GM21526 (cell line): ENCODE measurements around the gene CADM2.
"Not testable (repeated sequence)": the region's sequence is repeated elsewhere in the genome, so short reads cannot be mapped to it uniquely, and the experiment has no call there.

Source experiments
- ATAC-seq: cut with Tn5 transposase; IDR thresholded peaks from one replicate; pipeline ENCODE4 v1.9.1; 2021; ENCODE audit warnings: moderate library complexity; ENCODE audit not compliant: unreplicated experiment, low FRiP score

Gene CADM2

GRCh38 chr3:85433319-85433718, 474.5 kb downstream of the CADM2 start:
- no peak for ATAC-seq

DNA sequence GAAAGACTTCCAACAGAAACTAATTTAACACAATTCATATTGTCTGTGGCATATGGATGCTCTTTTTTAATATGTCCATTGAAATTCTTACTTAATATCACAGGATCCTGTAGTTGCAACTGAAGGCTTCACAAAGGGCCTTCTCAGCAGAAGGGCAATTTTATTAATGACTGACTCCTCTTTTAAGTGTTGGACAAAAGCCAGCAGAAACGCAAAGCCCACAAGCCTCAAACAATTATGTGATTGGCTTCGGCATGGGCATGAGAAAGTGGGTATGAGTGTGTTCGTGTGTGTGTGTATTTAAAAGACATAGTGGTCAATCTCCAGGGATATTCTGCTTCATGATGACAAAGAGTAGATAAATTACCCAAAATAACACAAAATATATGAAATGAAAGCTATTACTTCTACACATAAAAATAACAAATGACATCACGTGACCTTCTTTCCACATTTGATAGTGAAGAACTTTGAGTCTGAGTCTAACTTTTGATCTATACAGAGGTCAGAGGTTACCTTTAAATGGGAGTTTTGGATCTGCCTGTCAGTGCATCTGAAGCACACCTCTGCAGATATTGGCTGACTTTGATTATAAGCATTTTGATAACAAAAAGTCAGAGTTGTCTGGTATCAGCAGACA, 496.9 kb downstream of the CADM2 start:
- no peak for ATAC-seq

- ATAC-seq = no peak
These were observed 515.5 kb downstream of the CADM2 start for GRCh38 chr3:85474241-85474640.

GRCh38 chr3:85475346-85475745, 516.6 kb downstream of the CADM2 start:
- no peak for ATAC-seq

DNA sequence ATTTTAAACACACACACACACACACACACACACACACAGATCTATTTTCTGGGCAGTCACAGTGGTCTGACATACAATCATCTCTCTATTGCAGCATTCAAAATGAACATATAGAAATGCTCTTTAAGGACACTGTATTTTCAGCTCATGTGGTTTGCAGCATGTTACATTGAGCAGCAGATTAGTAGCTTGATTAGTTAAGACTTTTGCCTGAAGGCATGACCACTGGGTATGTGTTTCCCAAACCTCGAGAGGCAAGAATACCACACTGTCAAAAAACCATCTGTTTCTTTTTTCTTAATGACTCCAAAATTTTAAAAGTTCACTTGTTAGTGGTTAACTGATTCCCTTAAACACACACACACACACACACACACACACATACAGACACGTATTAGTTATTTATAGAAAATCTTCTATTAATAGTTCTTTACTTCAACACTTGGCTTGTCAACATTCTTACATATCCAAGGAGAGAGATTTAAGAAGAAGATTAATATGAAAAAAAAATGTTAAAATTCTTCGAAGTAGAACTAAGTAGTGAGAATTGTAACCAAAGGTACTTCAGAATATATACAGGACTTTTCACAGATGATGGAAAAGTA, 518.2 kb downstream of the CADM2 start:
- no peak for ATAC-seq

- no peak for ATAC-seq
These were observed 522.8 kb downstream of the CADM2 start for GRCh38 chr3:85481411-85482212.

DNA sequence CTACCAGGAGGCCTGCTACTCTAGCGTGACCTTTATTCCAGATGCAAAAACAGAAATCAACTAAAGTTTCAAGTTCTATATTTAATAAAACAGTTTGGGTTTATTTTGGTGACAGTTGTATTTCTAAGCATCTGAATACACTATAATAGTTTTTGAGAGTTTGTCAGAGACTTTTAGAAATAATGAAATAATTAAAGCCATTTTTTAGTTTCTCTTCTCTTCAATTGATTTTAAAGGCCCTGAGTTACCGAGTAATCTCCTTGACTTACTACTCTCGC, 523.4 kb downstream of the CADM2 start:
- ATAC-seq = no peak

- no peak for ATAC-seq
These were observed 525.2 kb downstream of the CADM2 start for GRCh38 chr3:85483986-85484385.

DNA sequence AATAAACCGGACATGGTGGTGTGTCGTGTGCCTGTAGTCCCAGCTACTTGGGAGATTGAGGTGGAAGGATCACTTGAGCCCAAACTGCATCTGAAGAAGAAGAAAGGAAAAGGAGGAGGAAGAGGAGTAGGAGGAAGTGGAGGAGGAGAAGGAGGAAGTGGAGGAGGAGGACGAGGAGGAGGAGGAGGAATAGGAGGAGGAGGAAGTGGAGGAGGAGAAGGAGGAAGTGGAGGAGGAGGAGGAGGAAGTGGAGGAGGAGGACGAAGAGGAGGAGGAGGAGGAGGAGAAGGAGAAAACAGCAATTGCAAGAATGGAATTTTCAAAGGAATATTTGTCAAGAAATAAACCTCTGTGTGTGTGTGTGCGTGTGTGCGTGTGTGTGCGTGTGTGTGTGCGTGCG, 528.6 kb downstream of the CADM2 start:
- ATAC-seq = no peak

DNA sequence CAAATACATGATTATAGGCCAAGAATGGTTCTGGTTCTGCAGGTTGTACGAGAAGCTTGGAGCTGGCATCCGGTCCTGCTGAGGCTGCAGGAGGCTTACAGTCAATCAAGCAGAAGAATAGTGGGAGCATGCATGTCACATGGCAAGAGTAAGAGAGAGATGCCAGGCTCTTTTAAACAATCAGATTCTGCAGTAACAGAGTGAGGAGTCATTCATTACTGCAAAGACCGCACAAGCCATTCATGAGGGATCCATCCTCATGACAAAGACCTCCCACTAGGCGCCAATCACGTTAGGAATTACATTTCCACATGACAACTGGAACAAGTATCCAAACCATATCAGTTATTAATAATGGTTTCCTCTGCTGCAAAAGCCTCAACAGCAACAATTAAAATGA, 536.8 kb downstream of the CADM2 start:
- no peak for ATAC-seq

DNA sequence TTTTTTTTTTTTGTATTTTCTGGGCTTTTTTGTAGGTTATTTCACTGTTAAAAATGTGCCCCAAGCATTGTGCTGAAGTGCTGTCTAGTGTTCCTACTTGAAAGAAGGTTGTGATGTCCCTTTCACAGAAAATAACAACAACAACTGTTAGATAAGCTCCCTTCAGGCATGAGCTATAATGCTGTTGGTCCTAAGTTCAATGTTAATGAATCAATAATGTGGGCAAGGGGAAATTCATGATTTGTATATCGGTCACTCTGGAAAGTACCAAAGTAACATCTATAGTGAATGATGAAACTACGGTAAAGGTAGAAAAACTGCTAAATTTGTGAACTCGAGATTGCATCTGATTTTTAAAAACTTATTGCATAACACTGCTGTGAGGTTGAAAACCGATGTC, 539.4 kb downstream of the CADM2 start:
- ATAC-seq = no peak

DNA sequence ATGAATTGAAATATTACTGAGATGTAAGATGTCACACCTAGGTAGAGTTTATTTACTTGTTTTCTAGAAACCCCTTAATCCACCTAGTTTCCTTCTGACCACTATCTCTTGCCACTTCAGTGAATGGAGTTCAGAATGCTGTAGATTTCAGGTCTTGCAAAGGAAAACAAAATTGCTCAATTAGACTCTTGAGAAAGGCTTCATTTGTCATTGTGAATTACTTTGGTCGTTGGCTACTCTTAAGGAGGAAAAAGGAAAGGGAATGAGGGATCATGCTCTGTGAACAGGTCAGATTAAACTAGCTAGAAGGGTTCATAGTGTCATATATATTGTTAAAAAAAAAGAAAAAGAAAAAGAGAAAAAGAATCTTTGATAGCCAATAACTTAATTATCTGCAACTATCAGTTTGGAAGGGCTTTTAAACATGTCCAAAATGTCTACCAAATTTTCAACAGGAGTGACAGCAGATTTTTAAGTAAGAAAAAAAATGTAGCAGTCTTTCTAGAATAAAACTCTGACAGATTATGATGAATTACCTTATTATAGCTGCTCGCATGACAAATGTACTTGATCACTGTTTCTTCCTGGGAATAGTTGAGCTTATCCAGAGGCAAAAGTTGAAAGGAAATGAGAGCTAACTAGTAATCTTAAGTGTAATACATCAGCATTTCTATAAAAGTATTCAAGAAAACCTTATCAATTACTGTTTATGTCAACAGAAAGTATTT, 543.5 kb downstream of the CADM2 start:
- ATAC-seq = no peak

DNA sequence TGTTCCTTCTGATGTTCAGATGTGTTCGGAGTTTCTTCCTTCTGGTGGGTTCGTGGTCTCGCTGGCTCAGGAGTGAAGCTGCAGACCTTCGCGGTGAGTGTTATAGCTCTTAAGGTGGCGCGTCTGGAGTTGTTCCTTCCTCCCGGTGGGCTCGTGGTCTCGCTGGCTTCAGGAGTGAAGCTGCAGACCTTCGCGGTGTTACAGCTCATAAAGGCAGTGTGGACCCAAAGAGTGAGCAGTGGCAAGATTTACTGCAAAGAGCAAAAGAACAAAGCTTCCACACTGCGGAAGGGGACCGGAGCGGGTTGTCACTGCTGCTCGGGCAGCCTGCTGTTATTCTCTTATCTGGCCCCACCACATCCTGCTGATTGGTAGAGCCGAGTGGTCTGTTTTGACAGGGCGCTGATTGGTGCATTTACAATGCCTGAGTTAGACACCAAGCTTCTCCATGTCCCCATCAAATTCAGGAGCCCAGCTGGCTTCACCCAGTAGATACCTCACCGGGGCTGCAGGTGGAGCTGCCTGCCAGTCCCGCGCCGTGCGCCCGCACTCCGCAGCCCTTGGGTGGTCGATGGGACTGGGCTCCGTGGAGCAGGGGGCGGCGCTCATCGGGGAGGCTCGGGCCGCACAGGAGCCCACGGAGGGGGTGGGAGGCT, 545.5 kb downstream of the CADM2 start:
- not testable (repeated sequence) for ATAC-seq

DNA sequence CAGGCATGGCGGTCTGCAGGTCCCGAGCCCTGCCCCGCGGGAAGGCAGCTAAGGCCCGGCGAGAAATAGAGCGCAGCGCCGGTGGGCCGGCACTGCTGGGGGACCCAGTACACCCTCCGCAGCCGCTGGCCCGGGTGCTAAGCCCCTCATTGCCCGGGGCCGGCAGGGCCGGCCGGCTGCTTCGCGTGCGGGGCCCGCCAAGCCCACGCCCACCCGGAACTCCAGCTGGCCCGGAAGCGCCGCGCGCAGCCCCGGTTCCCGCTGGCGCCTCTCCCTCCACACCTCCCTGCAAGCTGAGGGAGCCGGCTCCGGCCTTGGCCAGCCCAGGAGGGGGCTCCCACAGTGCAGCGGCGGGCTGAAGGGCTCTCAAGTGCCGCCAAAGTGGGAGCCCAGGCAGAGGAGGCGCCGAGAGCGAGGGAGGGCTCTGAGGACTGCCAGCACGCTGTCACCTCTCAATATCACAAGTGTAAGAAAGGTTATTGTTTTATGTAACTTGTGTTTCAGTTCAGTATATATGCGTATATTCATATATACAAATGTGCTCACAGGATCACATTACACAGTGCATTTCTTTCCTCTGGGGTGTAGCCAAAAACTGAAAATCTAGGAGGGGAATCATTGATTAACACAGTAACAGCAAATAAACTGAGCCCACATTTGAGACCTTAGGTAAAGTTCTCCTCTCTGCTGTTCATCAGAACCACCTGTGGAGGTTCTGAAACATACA, 546.2 kb downstream of the CADM2 start:
- not testable (repeated sequence) for ATAC-seq

DNA sequence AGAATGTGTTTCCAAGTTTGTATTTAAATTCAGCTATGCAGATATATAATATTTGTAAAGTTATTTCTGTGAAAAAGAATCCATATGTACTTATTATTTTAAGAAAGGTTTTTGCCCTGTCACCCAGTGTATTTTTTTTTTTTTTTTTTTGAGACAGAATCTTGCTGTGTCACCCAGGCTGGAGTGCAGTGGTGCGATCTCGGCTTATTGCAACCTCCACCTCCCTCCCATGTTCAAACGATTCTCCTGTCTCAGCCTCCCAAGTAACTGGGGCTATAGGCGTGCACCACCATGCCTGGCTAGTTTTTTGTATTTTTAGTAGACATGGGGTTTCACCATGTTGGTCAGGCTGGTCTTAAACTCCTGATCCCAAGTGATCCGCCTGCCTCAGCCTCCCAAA, 548.3 kb downstream of the CADM2 start:
- not testable (repeated sequence) for ATAC-seq

DNA sequence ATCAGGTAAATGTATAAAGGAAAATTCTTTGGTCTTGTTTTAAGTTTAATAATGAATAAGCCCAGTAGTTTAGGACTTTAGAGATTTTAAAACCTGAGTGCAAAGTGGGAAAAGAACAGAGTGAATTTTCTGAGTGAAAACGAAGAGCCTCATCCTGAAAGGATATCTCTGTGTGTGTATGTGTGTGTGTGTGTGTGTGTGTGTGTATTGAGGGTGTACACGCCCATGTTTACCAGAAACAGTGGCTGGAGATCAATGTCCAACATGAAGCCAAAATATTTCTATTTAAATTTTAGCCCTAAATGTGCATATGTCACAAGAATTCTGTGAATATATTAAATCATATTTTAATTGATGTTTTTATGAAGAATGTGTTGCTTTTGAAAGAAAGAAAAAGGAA, 549.9 kb downstream of the CADM2 start:
- no peak for ATAC-seq

DNA sequence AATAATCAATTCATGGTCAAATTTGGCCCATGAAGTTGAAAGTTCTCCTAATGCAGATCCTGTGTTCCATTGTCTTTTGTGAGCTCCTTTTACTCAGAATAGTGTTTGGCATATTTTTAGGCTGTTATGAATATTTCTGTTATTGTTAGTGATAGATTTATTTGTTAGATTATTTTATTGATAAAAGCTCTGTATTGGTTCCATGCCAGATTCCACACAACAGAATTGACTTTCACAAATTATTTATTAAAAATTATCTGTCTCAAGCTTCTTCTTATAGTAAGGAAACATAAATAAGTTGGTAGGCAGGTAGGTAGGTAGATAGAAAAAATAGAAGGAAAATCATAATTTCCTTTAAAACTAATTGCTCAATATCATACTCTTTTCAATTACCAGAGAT, 557.4 kb downstream of the CADM2 start:
- ATAC-seq = no peak

GRCh38 chr3:85524104-85524503, 565.3 kb downstream of the CADM2 start:
- ATAC-seq = no peak

- ATAC-seq = no peak
These were observed 566.5 kb downstream of the CADM2 start for GRCh38 chr3:85525264-85525663.

DNA sequence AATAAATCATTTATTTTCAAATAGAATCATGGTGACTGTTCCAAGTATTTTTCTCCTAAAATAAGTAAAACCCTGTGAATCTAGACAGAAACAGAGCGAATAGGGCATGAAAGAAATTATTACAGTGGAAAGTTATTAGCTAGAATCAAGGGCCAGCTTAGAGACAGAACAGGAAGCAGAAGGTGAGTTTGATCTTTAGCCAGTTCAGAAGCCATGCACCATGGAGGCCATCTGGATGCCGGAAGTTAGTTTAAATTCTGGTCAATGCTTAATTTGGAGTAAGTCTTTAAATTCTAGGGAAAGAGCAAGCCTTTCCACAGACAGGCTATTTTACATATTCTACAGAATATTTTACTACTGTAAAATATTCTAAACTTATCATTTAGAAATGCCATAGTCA, 574.8 kb downstream of the CADM2 start:
- ATAC-seq = no peak
